NCI-H748 (cell line): ENCODE measurements around the gene AIG1.
"Not testable (repeated sequence)": the region's sequence is repeated elsewhere in the genome, so short reads cannot be mapped to it uniquely, and the experiment has no call there.

ENCODE experiments used
- DNase-seq: peaks from one replicate; lab custom pipeline; 2025; ENCODE audit not compliant: unreplicated experiment; lab: John Stamatoyannopoulos, UW

Gene AIG1

DNA sequence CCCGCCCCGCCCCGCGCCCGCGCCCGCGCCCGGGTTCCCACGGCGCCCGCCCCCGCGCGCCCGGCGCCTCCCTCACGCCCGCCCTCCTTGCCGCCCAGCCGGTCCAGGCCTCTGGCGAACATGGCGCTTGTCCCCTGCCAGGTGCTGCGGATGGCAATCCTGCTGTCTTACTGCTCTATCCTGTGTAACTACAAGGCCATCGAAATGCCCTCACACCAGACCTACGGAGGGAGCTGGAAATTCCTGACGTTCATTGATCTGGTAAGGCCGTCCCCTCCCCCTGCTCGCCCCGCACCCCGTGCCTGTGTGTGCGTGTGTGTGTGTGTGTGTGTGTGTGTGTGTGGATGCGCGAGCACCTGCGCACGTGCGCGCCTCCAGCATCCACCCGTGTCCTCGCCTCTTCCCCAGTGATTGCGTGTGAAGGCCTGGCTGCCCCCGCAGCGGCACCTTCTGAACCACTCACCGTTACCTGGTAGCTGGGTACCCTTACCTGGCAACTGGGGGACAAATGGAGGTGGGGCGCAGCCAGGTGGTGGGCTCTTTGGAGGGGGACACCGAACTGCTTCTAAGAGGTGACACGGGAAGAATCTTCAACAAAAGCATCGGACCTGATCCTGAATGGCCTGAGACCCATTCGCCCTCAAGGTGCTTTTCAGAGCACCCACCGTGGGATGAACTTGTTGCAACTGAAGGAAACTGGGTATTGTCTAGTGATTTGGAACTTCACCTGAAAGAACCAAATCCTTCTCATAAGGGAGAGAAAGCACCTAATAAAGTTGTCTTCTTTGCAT lies at the start of gene AIG1:
TSS of gene AIG1 (plus strand) at position 84 of the 791 bp plus-strand sequence. CDS start at position 121, 37 bp downstream.
- DNase-seq, result peak; percentile 71

- no peak for DNase-seq
Observed at GRCh38 chr6:143014764-143015163, 45.9 kb upstream of the AIG1 start.

DNA sequence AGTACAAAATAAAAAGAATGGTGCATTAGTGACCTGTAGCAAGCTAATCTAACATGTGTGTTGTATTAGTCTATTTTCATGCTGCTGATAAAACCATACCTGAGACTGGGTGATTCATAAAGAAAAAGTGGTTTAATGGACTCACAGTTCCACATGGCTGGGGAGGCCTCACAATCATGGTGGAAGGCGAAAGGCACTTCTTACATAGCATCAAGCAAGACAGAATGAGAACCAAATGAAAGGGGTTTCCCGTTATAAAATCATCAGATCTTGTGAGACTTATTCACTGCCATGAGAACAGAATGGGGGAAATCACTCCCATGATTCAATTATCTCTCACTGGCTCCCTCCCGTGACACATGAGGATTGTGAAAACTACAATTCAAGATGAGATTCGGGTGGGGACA lies 45.4 kb upstream of the AIG1 start:
- DNase-seq, result no peak

DNA sequence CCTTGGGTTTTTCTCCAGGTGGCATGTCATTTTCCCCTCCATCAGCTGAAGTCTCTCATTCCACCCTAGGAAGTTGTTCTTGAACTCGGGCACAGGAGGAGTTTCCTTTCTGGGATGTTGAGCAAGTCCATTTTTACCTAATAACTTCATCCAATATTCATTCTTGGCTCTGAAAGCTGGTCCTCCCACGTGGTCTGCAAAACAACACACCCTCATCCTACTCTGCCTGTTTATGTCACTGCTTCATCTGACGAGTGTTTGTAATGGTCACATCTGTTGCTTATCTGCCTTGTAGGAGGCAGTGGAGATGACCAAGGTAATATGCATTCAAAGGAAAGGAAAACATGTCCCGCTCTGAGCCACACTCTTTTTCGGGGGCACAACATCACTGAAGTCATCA lies 41.7 kb upstream of the AIG1 start:
- no peak for DNase-seq

- DNase-seq, result not testable (repeated sequence)
Observed at GRCh38 chr6:143020862-143021261, 39.8 kb upstream of the AIG1 start.

GRCh38 chr6:143021543-143021942 lies 39.1 kb upstream of the AIG1 start:
- no peak for DNase-seq

DNA sequence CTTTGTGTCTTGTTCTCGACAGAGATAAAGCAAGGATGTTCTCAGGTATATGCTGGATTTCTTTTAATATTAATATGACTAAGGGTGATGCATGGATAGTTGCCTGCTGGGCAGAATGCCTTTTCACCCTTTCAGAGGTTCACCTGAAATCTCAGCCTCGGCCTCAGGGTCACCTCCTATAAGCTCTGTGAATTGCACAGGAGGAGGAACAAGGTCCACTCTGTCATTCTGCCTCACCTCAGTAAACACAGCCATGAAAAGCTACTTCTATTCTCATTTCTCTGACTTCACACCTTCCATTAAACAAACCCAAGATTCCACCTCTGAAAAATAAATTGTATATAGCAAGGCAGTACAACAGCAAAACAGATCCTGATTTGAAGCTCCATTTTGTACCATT lies 38.1 kb upstream of the AIG1 start:
- DNase-seq, result no peak

DNA sequence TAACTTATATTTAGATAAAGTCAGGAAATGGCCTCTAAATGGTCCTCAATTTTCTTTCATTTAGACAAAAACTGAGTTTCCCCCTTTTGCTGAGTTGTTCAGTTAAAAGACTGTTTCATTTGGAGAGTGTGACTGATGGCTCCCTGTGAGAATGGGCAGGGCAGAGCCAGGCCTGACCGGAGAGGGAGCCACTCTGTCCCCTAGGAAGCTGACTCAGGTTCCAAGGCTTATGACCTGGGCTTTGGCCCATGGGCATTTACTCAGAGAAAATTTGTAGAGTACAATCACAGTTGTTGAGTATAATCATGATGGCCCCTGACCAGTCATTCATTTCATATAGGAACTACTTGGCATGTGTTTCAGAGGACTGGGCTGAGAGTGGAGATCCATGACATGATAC lies 37.0 kb upstream of the AIG1 start:
- DNase-seq, result no peak

GRCh38 chr6:143024977-143025376 lies 35.7 kb upstream of the AIG1 start:
- no peak for DNase-seq

DNA sequence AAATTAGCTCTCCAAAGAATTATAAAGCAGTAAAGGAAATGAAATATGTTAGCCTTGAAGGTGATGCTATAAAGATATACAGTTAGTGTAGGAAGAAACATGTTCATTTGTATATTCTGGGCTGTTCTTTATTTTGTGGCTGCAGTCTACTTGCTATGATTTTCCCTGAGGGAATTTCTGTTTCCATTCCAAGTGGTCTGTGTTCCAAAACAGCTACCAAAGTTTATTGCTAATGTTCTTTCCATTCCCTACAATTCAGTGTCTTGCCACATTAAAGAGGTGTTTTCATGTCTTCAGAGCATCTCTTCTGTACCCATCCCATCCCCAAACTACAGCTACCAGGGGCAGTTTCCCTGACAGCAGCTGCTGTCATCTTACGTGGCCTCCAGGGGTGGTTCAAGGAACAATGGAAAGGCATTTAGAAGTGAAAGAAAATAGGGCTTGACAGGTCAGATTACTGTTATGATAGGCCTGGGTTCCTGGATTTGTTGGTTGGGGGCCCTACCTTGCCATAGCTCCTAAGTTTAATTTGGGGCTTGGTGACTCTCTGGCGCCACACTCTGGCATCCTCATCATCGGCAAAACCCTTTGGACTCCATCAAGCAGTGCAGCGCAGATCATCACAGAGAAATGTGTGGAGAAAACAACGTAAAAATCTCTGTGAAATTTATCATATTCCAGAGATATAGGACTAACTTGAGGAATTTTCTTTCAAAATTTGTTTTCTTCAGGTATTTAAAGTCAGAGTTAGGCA lies 33.8 kb upstream of the AIG1 start:
- peak; percentile 6 for DNase-seq

- DNase-seq, result peak; percentile 6
Observed at GRCh38 chr6:143034689-143035334, 25.9 kb upstream of the AIG1 start.

GRCh38 chr6:143037470-143037869 lies 23.2 kb upstream of the AIG1 start:
- DNase-seq, result no peak

DNA sequence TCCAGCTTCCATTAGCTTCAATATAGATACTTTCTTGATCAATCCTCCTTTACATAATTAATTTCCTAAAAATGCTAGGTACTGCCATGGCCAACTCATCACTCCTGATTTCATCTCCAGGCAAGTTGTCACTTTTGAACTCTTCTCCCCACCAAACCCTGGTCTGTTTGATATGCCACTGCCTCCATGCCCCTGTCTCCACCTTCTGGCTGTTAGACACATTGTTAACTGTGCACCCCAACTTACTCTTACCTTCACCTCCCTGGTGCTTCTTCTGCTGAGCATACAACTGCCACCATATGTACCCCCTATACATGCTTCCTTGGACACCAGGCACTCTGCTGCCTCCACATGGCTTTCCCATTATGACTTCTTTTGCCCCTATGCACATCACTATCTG lies 21.9 kb upstream of the AIG1 start:
- DNase-seq, result no peak

GRCh38 chr6:143039548-143039947 lies 21.1 kb upstream of the AIG1 start:
- no peak for DNase-seq

GRCh38 chr6:143040018-143040417 lies 20.7 kb upstream of the AIG1 start:
- no peak for DNase-seq

DNA sequence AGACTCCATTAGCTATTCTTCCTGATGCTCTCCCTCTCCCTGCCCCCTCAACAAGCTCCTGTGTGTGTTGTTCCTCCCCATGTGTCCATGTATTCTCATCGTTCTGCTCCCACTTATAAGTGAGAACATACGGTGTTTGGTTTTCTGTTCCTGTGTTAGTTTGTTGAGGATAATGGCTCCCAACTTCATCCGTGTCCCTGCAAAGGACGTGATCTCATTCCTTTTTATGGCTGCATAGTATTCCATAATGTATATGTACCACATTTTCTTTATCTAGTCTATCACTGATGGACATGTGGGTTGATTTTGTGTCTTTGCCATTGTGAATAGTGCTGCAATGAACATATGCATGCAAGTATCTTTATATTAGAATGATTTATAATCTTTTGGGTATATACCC lies 16.3 kb upstream of the AIG1 start:
- not testable (repeated sequence) for DNase-seq

- no peak for DNase-seq
Observed at GRCh38 chr6:143049611-143050010, 11.1 kb upstream of the AIG1 start.

DNA sequence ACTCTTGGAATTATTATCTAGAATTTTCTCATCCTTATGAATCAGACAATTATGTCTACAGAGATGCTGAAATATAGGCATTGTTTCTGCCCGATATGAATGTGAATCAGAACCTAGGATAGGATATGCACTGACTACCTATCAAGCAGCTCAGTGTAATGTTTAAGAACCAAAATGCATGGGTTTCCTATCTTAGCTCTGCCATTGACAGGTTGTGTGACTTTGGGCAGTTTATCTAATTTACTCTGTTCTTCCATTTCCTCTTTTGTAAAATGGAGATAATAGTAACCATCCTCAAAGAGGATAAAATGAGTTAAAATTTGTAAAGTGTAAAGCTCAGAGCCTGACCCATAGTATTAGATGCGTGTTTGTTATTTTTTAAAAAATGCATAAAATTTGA lies 10.2 kb upstream of the AIG1 start:
- no peak for DNase-seq

DNA sequence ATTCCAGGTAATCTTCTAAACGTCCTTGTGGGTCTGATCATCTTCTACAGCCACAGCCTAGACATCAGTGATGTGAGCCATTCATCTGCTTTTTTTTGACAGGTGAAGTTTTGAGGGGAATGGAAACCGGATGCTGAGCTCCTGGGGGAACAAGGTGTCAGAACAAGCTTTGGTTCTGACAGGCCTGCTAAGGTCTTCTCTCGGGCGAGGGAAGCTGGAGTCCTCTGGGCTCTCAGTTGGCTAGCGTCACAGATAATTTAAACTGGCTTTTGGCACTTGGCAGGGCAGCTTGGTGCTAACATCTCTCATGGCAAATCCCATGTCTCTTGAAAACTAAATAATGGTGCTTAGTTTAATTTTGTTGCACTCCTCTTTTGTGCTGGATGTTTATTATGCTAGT lies 8.4 kb upstream of the AIG1 start:
- DNase-seq, result no peak

DNA sequence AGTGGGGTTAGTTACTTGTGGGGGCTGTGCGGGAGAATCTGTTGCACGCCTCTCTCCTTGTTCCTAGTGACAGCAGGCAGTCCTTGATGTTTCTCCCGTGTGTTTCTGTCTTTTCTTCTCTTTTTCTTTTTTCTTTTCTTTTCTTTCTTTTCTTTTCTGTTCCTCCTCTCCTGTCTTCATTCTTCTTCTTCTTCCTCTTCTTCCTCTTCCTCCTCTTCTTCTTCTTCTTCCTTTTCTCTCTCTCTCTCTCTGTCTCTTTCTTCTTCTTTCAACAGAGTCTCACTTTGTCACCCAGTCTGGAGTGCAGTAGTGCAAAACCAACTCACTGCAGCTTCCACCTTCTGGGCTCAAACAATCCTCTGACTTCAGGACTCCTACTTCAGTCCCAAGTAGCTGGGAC lies 6.8 kb upstream of the AIG1 start:
- DNase-seq, result no peak

- no peak for DNase-seq
Observed at GRCh38 chr6:143054329-143054728, 6.4 kb upstream of the AIG1 start.

DNA sequence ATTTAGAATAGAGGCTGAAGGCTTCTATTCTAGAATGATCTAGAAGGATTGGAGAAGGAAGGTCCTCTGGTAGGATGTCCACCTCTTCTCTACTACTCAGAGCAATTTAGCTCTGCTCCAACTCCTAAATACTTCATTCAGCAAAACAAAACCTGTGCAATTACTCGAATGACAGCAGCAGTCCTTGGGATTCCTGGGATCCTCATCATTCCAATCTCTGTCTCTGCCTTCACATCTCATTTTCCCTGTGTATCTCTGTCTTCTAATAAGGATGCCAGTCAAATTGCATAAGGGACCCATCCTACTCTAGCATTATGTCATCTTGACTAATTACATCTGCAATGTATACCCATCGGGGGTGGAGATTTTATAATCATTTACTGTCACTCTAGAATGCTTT lies 5.5 kb upstream of the AIG1 start:
- DNase-seq, result no peak
